ENCODE results near the gene SLK. TPM values are rescaled to one million over a fixed set of nuclear protein-coding genes. Genes with fewer than 3 reads are reported as not detected.

Gene SLK
- total and polyA plus RNA-seq, 2 of the 4 experiments (the other 2 are of a cell fraction): 8.1 to 21.5 TPM

DNA sequence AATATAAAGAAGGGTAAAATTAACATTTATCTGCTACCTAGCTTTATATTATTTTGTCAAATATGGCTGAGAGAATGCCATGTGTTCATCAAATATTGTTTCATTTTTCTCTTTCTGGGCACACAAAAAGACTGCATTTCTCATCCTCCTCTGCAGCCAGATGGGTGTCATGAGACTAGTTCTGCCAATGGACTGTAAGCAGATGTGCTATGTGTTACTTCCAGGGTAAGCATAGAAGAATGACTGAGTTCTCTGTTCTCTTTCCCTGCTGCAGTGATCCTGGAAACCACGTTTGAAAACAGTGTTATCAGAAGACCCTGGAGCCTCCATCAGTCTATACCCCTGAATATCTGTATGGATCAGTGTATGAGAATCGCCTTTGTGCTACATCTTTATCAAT lies 24.1 kb upstream of the SLK start:
- no peak overlapping the region for H2BK5ac ChIP-seq (ENCODE audit: low read depth, low read length, poor library complexity, severe bottlenecking)
- H3K4me2 ChIP-seq (ENCODE audit: low read depth, low read length): no peak overlapping the region
- H3K14ac ChIP-seq (replicated peaks; ENCODE audit: low read depth, low read length): no peak overlapping the region
- H2AK5ac ChIP-seq (ENCODE audit: low read depth, low read length): no peak overlapping the region
- ChIA-PET POLR2A (ENCODE audit: unreplicated experiment) (no interaction called here), CTCF (no interaction called here)
- H3K56ac ChIP-seq (ENCODE audit: extremely low read depth, insufficient read depth, low read length): no peak overlapping the region
- H3K9me3 ChIP-seq (ENCODE audit: control insufficient read depth, insufficient read depth, low read length): no peaks in the 10 kb centered on the region
- no peak overlapping the region for H2BK20ac ChIP-seq (ENCODE audit: low read depth, low read length)
- H3K4ac ChIP-seq (ENCODE audit: low read depth, low read length): no peak overlapping the region
- H3K18ac ChIP-seq (ENCODE audit: low read depth, low read length): no peak overlapping the region
- no peak overlapping the region for H2AFZ ChIP-seq (replicated peaks; ENCODE audit: low read length, poor library complexity)
- dilution Hi-C loops (cut with HindIII; ENCODE audit: low sequenced_read_pairs, unreplicated experiment): no loop called here
- no peak overlapping the region for H4K8ac ChIP-seq (ENCODE audit: low read depth in 2 of 2, low read length in 2 of 2)
- no peaks in the 10 kb centered on the region for H4K20me1 ChIP-seq (ENCODE audit: insufficient read depth, low read length)
- no peaks in the 10 kb centered on the region for H3K4me1 ChIP-seq (ENCODE audit: control insufficient read depth, insufficient read depth, low read length)
- H3K9ac ChIP-seq (ENCODE audit: low read depth, low read length): no peak overlapping the region
- no peak overlapping the region for H4K5ac ChIP-seq (ENCODE audit: low read depth, low read length)
- H2AK9ac ChIP-seq (replicated peaks; ENCODE audit: low read depth, low read length, poor library complexity): no peak overlapping the region
- in situ Hi-C loops (cut with MboI; ENCODE audit: low sequenced_read_pairs): no loop called here
- no peak overlapping the region for H2BK15ac ChIP-seq (ENCODE audit: low read depth, low read length)
- H4K91ac ChIP-seq (ENCODE audit: insufficient read depth, low read depth, low read length): no peak overlapping the region
- TF ChIP-seq, protein P1, sequence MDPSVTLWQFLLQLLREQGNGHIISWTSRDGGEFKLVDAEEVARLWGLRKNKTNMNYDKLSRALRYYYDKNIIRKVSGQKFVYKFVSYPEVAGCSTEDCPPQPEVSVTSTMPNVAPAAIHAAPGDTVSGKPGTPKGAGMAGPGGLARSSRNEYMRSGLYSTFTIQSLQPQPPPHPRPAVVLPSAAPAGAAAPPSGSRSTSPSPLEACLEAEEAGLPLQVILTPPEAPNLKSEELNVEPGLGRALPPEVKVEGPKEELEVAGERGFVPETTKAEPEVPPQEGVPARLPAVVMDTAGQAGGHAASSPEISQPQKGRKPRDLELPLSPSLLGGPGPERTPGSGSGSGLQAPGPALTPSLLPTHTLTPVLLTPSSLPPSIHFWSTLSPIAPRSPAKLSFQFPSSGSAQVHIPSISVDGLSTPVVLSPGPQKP (IDR thresholded peaks at IDR 0.05; ENCODE audit: borderline replicate concordance, low read depth, low read length): no peak
- TF ChIP-seq FOS (IDR thresholded peaks at IDR 0.05; ENCODE audit: low read depth, low read length) (no peak), MAZ (IDR thresholded peaks at IDR 0.05; ENCODE audit: borderline replicate concordance, low read depth, low read length) (no peak), CEBPB (IDR thresholded peaks at IDR 0.05; ENCODE audit: low read depth, low read length) (no peak), RCOR1 (IDR thresholded peaks at IDR 0.05; ENCODE audit: insufficient replicate concordance, low read length) (no peak), POLR2A (IDR thresholded peaks at IDR 0.05; ENCODE audit: low read depth, low read length) (no peak), NFE2L2 (IDR thresholded peaks at IDR 0.05; ENCODE audit: low read depth, low read length) (no peak), RAD21 (IDR thresholded peaks at IDR 0.05; ENCODE audit: low read length) (no peak), MXI1 (IDR thresholded peaks at IDR 0.05; ENCODE audit: borderline replicate concordance, low read depth, low read length) (no peak), BHLHE40 (IDR thresholded peaks at IDR 0.05; ENCODE audit: low read depth, low read length) (no peak), SMC3 (IDR thresholded peaks at IDR 0.05; ENCODE audit: low read depth, low read length) (no peak), CHD1 (IDR thresholded peaks at IDR 0.05; ENCODE audit: low read depth, low read length) (no peak), RFX5 (IDR thresholded peaks at IDR 0.05; ENCODE audit: low read depth, low read length) (no peak), MAFK (IDR thresholded peaks at IDR 0.05; ENCODE audit: low read depth, low read length) (no peak)
- TF ChIP-seq, protein P2, sequence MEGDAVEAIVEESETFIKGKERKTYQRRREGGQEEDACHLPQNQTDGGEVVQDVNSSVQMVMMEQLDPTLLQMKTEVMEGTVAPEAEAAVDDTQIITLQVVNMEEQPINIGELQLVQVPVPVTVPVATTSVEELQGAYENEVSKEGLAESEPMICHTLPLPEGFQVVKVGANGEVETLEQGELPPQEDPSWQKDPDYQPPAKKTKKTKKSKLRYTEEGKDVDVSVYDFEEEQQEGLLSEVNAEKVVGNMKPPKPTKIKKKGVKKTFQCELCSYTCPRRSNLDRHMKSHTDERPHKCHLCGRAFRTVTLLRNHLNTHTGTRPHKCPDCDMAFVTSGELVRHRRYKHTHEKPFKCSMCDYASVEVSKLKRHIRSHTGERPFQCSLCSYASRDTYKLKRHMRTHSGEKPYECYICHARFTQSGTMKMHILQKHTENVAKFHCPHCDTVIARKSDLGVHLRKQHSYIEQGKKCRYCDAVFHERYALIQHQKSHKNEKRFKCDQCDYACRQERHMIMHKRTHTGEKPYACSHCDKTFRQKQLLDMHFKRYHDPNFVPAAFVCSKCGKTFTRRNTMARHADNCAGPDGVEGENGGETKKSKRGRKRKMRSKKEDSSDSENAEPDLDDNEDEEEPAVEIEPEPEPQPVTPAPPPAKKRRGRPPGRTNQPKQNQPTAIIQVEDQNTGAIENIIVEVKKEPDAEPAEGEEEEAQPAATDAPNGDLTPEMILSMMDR (conservative IDR thresholded peaks at IDR 0.05; ENCODE audit: low read depth, low read length): no peak
- TF ChIP-seq, protein P3, sequence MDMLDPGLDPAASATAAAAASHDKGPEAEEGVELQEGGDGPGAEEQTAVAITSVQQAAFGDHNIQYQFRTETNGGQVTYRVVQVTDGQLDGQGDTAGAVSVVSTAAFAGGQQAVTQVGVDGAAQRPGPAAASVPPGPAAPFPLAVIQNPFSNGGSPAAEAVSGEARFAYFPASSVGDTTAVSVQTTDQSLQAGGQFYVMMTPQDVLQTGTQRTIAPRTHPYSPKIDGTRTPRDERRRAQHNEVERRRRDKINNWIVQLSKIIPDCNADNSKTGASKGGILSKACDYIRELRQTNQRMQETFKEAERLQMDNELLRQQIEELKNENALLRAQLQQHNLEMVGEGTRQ (IDR thresholded peaks at IDR 0.05; ENCODE audit: low read depth, low read length): no peak
- intact Hi-C loops (cut with micrococcal nuclease): no loop called here
- H3K4me3 ChIP-seq (ENCODE audit: insufficient read depth, low read depth, low read length): no peak overlapping the region
- ATAC-seq (ENCODE audit: low read depth) (no peak), DNase-seq (no peak)
- H3K79me1 ChIP-seq (ENCODE audit: low read depth in 1 of 2, low read length in 2 of 2): no peaks in the 10 kb centered on the region
- no peaks in the 10 kb centered on the region for H3K9me1 ChIP-seq (ENCODE audit: insufficient read depth, low read length)
- no peaks in the 10 kb centered on the region for H3K36me3 ChIP-seq (ENCODE audit: control insufficient read depth, insufficient read depth, low read length)
- BruUV-seq (replicated peaks): no TSS peak
- no CpG with 5 or more reads among the region's 2 CpGs for WGBS, 2 experiments (ENCODE audit: extremely low coverage in 2 of 2, insufficient read length in 1 of 2)
- peaks cover 20% of the 10 kb centered on the region for H3K27me3 ChIP-seq (ENCODE audit: control insufficient read depth, insufficient read depth, low read length)
- no peak overlapping the region for H3K27ac ChIP-seq (ENCODE audit: insufficient read depth, low read length)
- no peak overlapping the region for H2BK120ac ChIP-seq (ENCODE audit: low read depth, low read length)
- H3K23ac ChIP-seq (ENCODE audit: low read depth, low read length): no peak overlapping the region

Measured in IMR-90 (cell line).